ENCODE measurements around the gene AGAP3. TPM values are rescaled to one million over a fixed set of nuclear protein-coding genes. Genes with fewer than 3 reads are reported as not detected.

AGAP3 gene
- total and polyA plus RNA-seq, 9 donors, result 22.3 to 125 (median 79.9) TPM

DNA sequence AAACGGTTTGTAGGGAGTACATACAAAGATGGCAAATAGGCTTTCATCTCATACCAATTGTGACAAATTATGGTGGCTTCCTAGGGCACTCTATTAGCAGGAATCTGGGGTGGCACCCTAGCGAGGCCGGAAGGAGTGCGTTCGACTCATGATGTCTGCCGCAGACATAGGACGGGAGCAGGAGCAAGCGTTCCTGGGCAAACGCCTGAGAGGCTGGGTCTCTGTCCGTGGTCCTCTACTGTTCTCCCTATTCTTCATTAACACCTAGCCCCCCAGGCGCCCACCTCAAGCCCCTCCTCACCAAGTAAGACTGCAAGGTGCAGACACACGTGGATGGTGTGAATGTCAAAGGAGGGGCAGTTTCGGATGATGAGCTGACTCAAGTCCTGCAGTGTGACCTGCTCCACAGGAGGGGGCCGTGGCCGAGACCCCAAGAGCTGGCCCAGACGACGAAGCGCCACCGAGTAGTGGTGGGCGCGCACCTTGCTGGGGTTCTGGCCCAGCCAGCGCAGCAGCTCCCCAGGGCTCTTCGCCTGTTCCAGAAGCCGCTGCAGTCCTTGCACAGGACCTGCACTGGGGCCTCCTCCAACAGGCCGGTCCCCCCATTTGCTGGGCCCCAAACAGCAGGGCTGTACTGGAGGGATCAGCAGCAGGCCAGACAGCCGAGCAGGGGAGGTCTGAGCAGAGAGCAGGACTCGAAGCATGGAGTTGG lies 6.9 kb upstream of the AGAP3 start:
- Histone ChIP-seq H3K9me3 (no peaks in the 10 kb centered on the region), H3K27ac (no peak overlapping the region), H3K27me3 (no peaks in the 10 kb centered on the region), H3K4me3 (peak overlapping the region; percentile 78), H3K4me1 (ENCODE audit: insufficient read depth) (peaks cover 25% of the 10 kb centered on the region), H3K36me3 (no peaks in the 10 kb centered on the region)
- DNase-seq, result peak in 4 of 5 donors; percentile 17 to 42 (median 30)
- 63 to 72% (median 63%) methylated on average over 27 of the region's 27 CpGs for WGBS, 3 donors
- intact Hi-C loops (cut with DNase I), result no loop called here
- TF ChIP-seq, protein P1, sequence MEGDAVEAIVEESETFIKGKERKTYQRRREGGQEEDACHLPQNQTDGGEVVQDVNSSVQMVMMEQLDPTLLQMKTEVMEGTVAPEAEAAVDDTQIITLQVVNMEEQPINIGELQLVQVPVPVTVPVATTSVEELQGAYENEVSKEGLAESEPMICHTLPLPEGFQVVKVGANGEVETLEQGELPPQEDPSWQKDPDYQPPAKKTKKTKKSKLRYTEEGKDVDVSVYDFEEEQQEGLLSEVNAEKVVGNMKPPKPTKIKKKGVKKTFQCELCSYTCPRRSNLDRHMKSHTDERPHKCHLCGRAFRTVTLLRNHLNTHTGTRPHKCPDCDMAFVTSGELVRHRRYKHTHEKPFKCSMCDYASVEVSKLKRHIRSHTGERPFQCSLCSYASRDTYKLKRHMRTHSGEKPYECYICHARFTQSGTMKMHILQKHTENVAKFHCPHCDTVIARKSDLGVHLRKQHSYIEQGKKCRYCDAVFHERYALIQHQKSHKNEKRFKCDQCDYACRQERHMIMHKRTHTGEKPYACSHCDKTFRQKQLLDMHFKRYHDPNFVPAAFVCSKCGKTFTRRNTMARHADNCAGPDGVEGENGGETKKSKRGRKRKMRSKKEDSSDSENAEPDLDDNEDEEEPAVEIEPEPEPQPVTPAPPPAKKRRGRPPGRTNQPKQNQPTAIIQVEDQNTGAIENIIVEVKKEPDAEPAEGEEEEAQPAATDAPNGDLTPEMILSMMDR (IDR thresholded peaks at IDR 0.05), result no peak
- TF ChIP-seq POLR2A (IDR thresholded peaks at IDR 0.05), result no peak
- TF ChIP-seq EP300 (IDR thresholded peaks at IDR 0.05), result no peak

DNA sequence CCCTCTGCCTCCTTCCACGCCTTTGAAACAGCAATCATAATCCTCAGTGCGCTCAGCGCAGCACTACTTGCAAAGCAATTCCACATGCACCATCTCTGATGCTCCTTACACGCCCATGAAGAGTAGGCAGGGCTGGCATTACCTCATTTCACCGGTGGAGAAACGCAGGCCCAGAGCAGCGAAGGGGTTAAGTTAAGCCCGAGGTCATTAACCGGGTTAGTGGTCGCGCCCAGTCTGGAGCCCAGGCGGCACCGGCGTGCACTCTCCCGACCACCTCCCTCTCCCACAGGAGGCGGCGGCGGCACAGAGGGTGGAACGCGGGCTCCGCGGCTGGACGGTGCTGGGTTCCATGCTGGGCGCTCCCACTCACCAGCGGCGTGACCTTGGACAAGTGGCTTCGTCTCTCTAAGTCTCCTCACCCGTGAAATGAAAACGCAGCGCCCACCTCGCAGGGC lies 6.2 kb upstream of the AGAP3 start:
- DNase-seq, result peak in 1 of 5 donors; percentile 38
- Histone ChIP-seq H3K36me3 (no peaks in the 10 kb centered on the region), H3K4me3 (peak overlapping the region; percentile 78), H3K27me3 (no peaks in the 10 kb centered on the region), H3K9me3 (no peaks in the 10 kb centered on the region), H3K27ac (peak overlapping the region; percentile 85 to 88), H3K4me1 (ENCODE audit: insufficient read depth) (peaks cover 25% of the 10 kb centered on the region)
- 1% methylated on average over 25 to 31 of the region's 31 CpGs for WGBS, 3 donors
- TF ChIP-seq, protein P1 (IDR thresholded peaks at IDR 0.05), result no peak
- no peak for TF ChIP-seq POLR2A (IDR thresholded peaks at IDR 0.05)
- no peak for TF ChIP-seq EP300 (IDR thresholded peaks at IDR 0.05)
- intact Hi-C loops (cut with DNase I), result no loop called here

DNA sequence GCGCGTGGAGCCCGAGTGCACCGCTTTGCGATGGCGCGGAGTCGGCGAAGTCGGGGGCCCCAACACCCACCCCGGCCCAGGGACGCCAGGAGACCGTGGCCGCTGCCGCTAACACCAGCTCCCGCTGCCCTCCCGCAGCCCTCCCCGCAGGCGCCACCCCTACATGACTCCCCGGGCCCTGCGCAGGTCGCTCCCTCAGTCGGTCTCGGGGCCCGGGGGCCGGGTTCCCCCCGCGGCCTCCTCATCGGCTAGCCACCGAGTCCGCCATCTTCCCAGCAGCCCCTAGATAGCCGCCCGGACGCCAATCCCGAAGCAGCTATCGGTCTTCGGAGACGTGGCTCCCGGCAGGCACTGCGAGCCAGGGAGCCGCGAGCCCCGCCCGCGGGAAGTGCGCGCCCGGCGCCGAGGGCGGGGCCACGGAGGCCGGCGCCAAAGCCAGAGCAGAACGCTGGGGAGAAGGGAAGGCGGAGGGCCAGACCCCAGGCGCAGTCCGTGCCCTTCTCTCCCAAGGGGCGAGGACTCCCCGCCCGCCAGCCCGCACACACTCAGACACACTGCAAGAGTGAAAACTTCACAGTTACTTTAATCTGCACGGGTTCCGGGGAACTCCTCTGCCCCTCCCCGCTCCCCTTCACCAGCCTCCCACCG lies 5.6 kb upstream of the AGAP3 start, which contains the start of gene FASTK:
Gene FASTK, minus strand, starts transcription at position 288 of the 648 bp plus-strand sequence. Its CDS starts 43 bp downstream, at position 245.
- Histone ChIP-seq H3K27me3 (no peaks in the 10 kb centered on the region), H3K4me3 (peak within 1 kb of the TSS; percentile 78), H3K36me3 (no peaks in the 10 kb centered on the region), H3K9me3 (no peaks in the 10 kb centered on the region), H3K27ac (peak within 1 kb of the TSS; percentile 85 to 88), H3K4me1 (ENCODE audit: insufficient read depth) (peaks cover 28% of the 10 kb centered on the region)
- peak; percentile 88 to 92 (median 90) for DNase-seq
- intact Hi-C loops (cut with DNase I), result no loop called here
- TF ChIP-seq POLR2A (IDR thresholded peaks at IDR 0.05) (peak; percentile 44), EP300 (IDR thresholded peaks at IDR 0.05) (no peak)
- TF ChIP-seq, protein P1 (IDR thresholded peaks at IDR 0.05), result peak in 1 of 3 donors; percentile 10
- whole genome bisulfite sequencing, 3 donors, result 1% methylated on average over 61 to 66 of the region's 66 CpGs

DNA sequence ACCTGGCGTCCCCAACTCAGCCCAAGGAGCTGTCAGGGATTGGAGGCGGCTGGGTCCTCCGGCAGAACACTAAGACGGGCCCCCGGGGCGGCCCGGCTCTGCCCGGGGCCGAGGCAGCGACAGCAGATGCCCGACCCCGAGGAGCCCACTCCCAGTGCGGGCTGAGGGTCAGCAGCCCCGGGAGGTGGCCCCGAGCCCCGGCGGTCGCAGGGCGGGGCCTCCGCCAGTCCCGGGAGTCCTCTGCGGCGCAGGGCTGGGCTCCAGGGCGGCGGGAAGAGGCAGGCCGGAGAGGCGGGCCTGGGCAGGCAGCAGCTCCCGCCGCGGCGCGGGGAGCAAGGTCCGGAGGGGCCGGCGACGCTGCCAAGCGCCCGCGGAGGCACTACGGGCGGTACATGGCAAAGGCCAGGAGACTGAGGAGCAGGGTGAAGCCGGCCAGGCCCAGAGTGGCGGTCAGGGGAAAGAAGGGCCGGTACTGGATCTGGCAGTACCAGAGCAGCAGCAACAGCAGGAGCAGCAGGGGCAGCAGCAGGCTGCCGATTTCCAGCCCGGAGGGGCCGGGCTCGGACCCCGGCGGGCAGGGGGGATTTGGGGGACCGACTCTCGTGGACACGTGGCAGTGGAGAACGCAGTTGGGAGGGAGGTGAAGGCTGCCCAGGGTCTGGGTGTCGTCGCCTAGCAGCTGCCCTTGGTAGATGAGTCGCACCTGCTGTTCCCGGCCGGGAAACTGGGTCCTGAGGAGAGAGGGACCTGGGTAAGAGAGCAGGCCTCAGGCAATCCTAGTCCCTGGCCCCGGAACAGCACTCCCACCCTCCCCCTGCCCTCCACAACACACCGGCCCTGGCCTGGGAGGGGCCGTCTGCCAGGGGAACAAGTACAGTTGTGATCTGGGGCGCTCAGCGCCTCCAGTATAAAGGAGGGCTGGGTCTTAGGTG lies 4.8 kb upstream of the AGAP3 start:
- H3K36me3 ChIP-seq, result no peaks in the 10 kb centered on the region
- 17 to 21% (median 20%) methylated on average over 53 to 64 of the region's 64 CpGs for WGBS, 3 donors
- DNase-seq, result peak in 4 of 5 donors; percentile 37 to 69 (median 59)
- H3K4me1 ChIP-seq (ENCODE audit: insufficient read depth), result peaks cover 28% of the 10 kb centered on the region
- peak overlapping the region; percentile 85 to 88 for H3K27ac ChIP-seq
- intact Hi-C loops (cut with DNase I), result loop anchor here in 1 of 4 donors (2.0 kb wide), 1 partner anchor 21 kb away; no protein-coding TSS in a partner anchor
- no peaks in the 10 kb centered on the region for H3K9me3 ChIP-seq
- no peaks in the 10 kb centered on the region for H3K27me3 ChIP-seq
- TF ChIP-seq, protein P1 (IDR thresholded peaks at IDR 0.05), result no peak
- TF ChIP-seq POLR2A (IDR thresholded peaks at IDR 0.05) (no peak), EP300 (IDR thresholded peaks at IDR 0.05) (no peak)
- H3K4me3 ChIP-seq, result peak overlapping the region; percentile 78

All from ovary (tissue), 9 donors.